ENCODE measurements around the gene NXNL1.
A peak's percentile ranks its signal among the peaks of the same experiment; 100 is the strongest.

The NXNL1 gene

DNA sequence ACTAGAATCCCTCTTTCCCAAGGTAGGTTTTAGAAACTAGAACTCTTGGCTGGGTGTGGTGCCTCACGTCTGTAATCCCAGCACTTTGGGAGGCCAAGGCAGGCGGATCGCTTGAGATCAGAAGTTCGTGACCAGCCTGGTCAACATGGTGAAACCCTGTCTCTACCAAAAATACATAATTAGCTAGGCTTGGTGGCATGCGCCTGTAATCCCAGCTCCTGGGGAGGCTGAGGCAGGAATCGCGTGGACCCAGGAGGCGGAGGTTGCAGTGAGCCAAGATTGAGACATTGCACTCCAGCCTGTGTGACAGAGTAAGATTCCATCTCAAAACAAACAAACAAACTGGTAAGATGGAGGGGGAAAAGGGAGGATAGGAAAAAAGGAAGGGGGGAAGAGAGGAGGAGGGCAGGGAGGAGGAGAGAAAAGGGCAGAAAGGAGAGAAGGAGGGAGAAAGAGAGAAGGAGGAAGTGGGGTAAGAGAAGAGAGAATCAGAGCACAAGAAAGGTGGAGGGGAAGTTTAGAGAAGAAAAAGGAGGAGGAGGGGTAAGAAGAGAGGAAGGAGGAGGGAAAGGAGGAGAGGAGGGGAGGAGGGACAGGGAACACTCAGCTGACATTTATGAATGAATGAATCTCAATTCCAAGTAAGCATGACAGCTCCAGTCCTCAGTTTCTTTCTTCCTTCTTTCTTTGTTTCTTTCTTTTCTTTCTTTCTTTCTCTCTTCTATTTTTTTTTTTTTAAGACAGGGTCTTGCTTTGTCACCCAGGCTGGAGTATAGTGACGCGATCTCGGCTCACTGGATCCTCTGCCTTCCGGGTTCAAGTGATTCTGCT, 7.0 kb upstream of the NXNL1 start:
- DNase-seq (ENCODE audit: low read depth): no peak
- no peak overlapping the region for H3K4me3 ChIP-seq (ENCODE audit: low read depth, low read length)

GRCh38 chr19:17466487-17466850, 5.7 kb upstream of the NXNL1 start:
- no peak for DNase-seq (ENCODE audit: low read depth)
- no peak overlapping the region for H3K4me3 ChIP-seq (ENCODE audit: low read depth, low read length)

GRCh38 chr19:17458970-17459369, 1.8 kb downstream of the NXNL1 start:
- DNase-seq (ENCODE audit: low read depth): no peak
- H3K4me3 ChIP-seq (ENCODE audit: low read depth, low read length): no peak overlapping the region

- H3K4me3 ChIP-seq (ENCODE audit: low read depth, low read length): no peak overlapping the region
These were observed 3.1 kb downstream of the NXNL1 start for GRCh38 chr19:17457616-17458015.

DNA sequence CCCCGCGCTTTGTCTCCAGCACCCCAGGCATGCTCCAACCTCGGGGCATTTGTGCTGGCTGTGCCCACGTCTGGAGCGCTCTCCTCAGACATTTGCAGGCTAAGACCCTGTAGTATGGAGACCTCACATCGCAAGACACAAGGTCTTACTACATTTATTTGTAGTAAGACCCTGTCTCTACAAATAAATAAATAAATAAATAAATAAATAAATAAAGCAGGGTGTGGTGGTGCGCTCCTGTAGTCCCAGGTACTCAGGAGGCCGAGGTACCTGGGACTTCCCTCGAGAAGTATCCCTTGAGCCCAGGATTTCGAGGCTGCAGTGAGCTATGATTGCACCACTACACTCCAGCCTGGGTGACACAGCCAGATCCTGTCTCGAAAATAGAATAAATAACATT, 4.6 kb downstream of the NXNL1 start:
- no peak for DNase-seq (ENCODE audit: low read depth)
- no peak overlapping the region for H3K4me3 ChIP-seq (ENCODE audit: low read depth, low read length)

More at GRCh38 chr19:17457616-17458015, 3.1 kb downstream of the NXNL1 start:
- no peak for DNase-seq (ENCODE audit: low read depth)

- no peak for DNase-seq (ENCODE audit: low read depth)
- H3K4me3 ChIP-seq (ENCODE audit: low read depth, low read length): no peak overlapping the region
These were observed 5.2 kb downstream of the NXNL1 start for GRCh38 chr19:17455308-17456123.

DNA sequence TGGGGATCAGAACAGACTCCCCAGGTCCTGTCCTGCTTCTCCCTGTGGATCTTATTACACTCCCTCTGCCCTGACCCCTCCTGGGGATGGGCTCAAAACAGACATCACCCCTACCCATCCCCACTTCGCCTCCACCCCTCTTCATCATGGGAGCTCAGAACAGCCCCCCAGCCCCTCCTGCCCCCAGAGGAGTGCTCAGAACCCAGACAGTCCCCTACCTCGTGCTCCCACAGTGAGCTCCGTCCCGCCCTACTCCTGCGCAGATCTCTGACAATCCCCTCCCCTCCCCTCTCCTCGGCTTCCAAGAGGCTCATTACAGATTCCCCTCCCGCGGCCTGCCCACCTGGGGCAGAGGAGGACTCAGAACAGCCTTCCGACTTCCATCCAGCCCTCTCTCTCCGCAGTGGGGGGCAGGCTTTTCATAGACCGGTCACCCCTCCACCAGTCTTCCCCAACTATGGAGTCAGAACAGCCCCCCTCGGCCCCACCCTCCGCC, 6.1 kb downstream of the NXNL1 start:
- H3K4me3 ChIP-seq (ENCODE audit: low read depth, low read length): no peak overlapping the region
- no peak for DNase-seq (ENCODE audit: low read depth)

DNA sequence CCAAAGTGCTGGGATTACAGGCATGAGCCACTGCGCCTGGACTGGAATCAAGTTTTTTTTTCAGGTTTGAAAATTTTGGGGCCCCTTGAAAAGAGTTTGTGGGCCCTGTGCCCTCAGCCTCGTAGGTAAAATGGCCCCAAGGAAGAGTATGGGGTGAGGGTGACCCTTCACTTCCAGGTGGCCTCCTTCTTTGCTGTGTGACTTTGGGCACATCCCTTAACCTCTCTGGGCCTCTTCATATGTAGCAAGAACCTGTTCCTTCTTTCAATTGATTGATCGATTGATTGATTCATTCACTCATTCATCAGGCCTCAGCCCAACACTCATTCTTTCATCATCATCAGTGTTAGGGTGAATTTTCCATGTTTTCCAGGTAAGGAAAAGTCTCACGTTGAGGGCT, 8.9 kb downstream of the NXNL1 start:
- H3K4me3 ChIP-seq (ENCODE audit: low read depth, low read length): no peak overlapping the region
- no peak for DNase-seq (ENCODE audit: low read depth)

GRCh38 chr19:17450264-17451075, 10.3 kb downstream of the NXNL1 start:
- H3K4me3 ChIP-seq (ENCODE audit: low read depth, low read length): no peak overlapping the region
- no peak for DNase-seq (ENCODE audit: low read depth)

DNA sequence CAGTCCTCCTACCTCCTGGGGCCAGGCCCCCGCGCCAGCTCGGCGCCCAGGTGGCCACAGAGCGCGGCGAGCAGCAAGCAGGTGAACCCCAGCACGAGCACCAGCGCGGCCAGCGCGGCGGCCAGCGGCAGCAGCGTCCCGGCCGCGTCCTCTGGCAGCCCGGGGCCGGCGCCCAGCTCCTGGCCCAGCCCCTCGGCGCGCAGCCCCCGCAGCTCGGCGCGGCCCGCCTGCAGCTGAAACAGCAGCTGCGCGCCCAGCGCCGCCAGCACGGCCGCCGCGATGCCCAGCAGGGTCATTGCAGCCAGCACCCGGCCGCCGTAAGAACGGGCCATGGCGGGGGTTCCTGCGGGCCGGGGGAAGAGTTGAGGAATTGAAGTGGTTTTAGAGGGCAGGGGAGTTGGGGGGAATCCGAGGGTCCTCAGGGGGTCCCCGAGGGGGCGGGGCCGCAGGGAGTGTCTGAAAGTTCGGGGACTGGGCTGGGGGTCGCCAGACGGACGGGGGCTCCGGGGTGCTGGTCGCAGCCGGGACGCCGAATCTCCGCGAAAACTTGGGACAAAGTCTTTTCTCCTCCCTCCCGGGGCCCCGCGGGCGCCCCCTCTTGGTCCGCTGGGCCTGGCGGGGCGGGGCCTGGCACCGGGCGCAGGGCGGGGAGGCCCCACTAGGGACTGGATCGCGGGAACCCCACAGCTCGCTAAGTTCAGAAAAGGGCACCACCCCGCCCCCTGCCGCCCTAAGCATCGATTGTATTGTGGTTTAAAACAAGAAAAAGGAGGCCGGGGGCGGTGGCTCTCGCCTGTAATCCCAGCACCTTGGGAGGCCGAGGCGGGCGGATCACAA, 12.4 kb downstream of the NXNL1 start, which contains the start of gene TMEM221:
TMEM221 (minus strand) TSS at position 538 of the 837 bp plus-strand sequence; CDS start at position 332, 206 bp downstream.
- H3K4me3 ChIP-seq (ENCODE audit: low read depth, low read length): peak within 1 kb of the TSS; percentile 41
- DNase-seq (ENCODE audit: low read depth): no peak

- peak overlapping the region; percentile 31 for H3K4me3 ChIP-seq (ENCODE audit: low read depth, low read length)
- DNase-seq (ENCODE audit: low read depth): no peak
These were observed 13.0 kb downstream of the NXNL1 start for GRCh38 chr19:17447704-17448130.

DNA sequence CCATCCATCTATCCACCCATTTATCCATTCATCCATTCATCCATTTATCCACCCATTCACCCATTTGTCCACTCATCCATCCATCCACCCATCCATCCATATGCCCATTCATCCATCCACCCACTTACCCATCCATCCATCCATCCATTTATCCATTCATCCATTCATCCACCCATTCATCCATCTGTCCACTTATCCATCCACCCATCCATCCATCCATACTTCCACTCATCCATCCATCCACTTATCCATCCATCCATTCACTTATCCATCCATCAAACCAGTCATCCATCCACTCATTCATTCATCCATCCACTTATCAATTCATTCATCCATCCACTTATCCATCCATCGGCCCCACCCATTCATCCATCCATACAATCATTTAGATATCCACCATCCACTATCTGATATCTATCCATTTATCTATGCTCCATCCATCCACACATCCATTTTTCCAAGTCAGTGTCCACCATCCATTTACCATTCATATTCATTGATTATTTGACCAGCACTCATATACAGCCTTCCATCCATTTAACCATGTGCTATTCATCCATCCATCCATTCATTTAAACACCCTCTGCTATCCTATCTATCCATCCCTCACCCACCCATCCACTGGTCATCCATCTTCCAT, 15.1 kb downstream of the NXNL1 start:
- no peak overlapping the region for H3K4me3 ChIP-seq (ENCODE audit: low read depth, low read length)
- no peak for DNase-seq (ENCODE audit: low read depth)

DNA sequence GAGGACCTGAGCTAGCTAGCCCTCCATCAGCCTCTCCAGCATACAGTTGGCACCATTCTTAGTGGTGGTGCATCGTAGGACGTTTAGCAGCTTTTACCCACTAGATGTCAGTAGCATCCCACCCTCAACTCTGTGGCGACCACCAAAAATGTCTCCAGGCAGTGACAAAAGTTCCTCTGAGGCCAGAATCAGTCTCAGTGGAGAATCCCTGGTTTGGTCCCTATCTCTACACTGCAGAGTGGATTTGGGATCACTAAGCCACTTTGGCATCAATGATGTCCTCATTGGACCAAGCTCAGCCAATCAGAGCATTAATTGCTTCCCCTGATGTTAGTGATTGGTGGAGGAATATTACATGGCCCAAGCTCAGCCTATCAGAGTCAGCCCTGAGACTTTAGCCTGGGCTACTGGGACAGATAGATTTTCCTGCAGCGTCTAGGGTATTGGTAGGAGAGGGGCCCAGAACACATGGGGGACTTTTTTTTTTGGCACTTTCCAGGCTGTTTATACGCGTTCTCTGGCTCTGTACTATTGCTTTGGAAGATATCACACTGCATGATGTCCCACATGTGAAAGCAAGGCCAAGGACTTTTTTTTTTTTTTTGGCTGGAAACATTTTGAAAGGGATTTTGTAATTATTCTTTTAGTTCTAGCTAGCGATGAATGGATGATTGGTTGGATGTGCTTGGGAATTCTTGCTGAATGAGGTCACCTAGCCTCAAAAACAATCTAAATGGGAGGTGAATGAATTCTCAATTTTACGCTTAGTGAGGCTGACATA, 19.3 kb downstream of the NXNL1 start:
- no peak for DNase-seq (ENCODE audit: low read depth)

DNA sequence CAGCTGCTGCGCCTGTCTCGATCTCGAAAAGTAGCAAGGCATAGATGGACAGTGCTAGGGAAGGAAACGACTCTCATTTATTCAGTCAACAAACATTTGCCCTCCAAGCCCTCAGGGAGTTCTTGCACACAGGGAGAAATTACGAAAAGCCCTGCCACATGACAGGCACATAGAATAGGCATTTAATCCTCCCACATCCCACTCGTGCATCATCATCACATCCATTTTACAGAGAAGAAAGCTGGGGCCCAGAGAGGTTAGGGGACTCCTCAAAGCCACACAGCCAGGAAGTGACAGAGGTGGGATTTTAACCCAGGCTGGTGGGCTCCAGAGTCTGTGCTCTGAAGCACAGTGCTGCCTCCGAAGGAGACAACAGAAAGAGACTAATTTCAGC, 23.9 kb downstream of the NXNL1 start:
- DNase-seq (ENCODE audit: low read depth): no peak
- no peak overlapping the region for H3K4me3 ChIP-seq (ENCODE audit: low read depth, low read length)

More for the DNA sequence above, 19.3 kb downstream of the NXNL1 start:
- no peak overlapping the region for H3K4me3 ChIP-seq (ENCODE audit: low read depth, low read length)

DNA sequence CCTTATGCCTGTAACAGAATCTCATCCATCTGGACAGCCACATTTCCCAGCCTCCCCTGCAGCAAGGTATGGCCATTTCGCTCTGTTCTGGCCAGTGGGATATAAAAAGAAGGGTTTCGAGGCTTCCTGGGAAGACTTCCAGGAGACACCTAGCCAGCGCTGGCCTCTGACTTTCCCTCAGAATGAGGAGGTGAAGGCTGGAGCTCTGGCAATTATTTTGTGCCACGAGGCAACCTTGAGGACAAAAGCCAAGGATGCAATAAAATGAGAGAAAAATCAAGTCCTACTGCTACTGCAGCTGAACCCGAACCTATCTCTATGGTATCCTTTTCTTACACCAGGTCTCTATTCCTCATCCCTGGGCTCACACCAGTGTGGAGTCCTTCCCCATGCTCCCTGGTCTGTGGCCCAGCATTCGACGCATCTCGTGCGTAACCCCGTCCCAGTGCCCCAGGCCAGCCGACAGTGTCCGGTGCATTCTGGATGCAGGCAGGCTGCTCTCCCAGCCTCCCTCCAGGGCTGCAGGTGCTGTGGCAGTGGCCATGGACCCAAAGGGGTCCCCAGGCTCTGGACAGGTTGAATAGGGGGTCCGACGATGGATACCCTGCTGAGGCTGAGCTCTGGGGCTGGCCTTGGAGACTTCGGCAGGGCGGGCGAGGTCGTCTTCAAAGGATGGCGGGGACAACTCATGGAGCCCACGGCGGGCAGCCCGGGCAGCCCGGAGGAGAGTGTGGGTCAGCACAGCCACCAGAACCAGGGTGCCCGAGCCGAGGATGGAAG, 24.4 kb downstream of the NXNL1 start:
- no peak for DNase-seq (ENCODE audit: low read depth)
- H3K4me3 ChIP-seq (ENCODE audit: low read depth, low read length): no peak overlapping the region

- DNase-seq (ENCODE audit: low read depth): no peak
- H3K4me3 ChIP-seq (ENCODE audit: low read depth, low read length): no peak overlapping the region
These were observed 25.5 kb downstream of the NXNL1 start for GRCh38 chr19:17435218-17435617.

GRCh38 chr19:17431417-17431816, 29.3 kb downstream of the NXNL1 start:
- H3K4me3 ChIP-seq (ENCODE audit: low read depth, low read length): no peak overlapping the region
- no peak for DNase-seq (ENCODE audit: low read depth)

Measured in skeletal muscle cell (primary cell).